ENCODE measurements around the gene NEURL1.

The NEURL1 gene

DNA sequence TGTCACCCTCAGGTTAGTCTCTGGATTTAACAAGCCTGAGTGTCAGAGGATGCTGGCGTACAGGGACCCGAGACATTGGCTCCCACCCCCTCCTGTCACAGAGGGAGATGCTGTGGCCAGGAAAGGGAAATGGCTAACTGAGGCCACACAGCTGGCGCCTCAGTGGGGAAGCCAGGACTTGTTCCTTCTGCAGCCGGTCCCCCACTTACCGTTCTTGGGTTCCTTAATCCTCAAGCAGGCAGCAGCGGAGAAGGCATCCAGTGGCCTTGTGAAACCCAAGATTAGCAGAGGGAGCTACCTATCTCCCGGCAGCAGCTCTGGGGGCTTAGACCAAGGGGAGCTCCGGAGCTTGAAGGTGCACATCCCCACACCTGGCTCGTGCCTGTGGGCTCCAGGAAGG, 65.4 kb downstream of the NEURL1 start:
- H3K4me3 ChIP-seq, result no peak overlapping the region
- TF ChIP-seq, protein P1, sequence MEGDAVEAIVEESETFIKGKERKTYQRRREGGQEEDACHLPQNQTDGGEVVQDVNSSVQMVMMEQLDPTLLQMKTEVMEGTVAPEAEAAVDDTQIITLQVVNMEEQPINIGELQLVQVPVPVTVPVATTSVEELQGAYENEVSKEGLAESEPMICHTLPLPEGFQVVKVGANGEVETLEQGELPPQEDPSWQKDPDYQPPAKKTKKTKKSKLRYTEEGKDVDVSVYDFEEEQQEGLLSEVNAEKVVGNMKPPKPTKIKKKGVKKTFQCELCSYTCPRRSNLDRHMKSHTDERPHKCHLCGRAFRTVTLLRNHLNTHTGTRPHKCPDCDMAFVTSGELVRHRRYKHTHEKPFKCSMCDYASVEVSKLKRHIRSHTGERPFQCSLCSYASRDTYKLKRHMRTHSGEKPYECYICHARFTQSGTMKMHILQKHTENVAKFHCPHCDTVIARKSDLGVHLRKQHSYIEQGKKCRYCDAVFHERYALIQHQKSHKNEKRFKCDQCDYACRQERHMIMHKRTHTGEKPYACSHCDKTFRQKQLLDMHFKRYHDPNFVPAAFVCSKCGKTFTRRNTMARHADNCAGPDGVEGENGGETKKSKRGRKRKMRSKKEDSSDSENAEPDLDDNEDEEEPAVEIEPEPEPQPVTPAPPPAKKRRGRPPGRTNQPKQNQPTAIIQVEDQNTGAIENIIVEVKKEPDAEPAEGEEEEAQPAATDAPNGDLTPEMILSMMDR (IDR thresholded peaks at IDR 0.05), result no peak
- no peak overlapping the region for H3K27ac ChIP-seq
- DNase-seq (ENCODE audit: low spot score), result no peak

DNA sequence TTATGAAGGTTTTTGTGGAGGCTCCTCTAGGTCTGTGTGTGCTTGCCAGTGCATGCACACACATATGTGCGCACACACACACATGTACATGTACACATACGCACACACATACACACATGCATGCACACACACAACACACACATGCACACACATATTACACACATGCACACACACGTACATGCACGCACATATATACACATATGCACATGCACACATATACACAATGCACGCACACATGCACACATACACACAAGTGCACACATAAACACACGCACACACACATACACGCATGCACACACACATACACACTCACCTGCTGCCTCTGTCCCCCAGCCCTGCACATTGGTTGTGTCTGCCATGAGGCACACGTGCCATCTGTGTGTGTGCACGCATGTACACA, 66.3 kb downstream of the NEURL1 start:
- Histone ChIP-seq H3K27ac (no peak overlapping the region), H3K4me3 (no peak overlapping the region)
- no peak for DNase-seq (ENCODE audit: low spot score)
- TF ChIP-seq, protein P1 (IDR thresholded peaks at IDR 0.05), result no peak

DNA sequence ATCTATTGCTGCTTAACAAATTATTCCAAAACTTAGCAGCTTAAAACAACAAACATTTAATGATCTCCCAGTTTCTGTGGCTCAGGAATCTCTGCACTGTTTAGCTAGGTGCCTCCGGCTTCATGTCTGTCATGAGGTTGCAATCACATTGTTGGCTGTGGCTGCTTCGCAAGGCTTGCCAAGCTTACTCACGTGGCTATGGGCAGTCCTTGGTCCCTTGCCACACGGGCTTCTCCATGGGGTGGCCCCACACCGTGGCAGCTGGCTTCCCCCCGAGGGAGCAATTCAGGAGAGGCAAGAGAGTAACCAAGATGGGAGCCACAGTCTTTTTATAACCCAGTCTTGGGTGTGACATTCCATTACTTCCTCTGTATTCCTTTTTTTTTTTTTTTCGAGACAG, 67.4 kb downstream of the NEURL1 start:
- no peak for DNase-seq (ENCODE audit: low spot score)
- TF ChIP-seq, protein P1 (IDR thresholded peaks at IDR 0.05), result no peak
- no peak overlapping the region for H3K4me3 ChIP-seq
- no peak overlapping the region for H3K27ac ChIP-seq

DNA sequence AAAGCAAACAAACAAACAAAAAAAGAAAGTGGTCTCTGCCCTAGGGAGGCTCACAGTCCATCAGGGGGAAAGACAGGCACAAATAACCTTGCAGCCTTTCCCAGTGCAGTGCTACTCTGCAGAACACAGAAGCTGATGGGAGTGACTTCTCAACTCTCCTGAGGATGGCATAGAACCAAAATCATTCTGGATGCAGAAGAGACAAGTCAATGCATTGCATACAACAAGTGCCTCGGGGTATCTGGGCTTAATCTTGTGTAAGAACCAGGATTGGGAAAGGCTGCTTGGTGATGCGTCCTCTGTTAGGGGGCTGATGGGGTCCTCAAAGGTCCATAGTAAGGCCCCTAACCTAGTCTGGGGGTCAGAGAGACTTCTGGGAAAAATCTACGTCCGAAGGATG, 68.9 kb downstream of the NEURL1 start:
- TF ChIP-seq, protein P1 (IDR thresholded peaks at IDR 0.05), result no peak
- no peak overlapping the region for H3K4me3 ChIP-seq
- no peak overlapping the region for H3K27ac ChIP-seq
- no peak for DNase-seq (ENCODE audit: low spot score)

DNA sequence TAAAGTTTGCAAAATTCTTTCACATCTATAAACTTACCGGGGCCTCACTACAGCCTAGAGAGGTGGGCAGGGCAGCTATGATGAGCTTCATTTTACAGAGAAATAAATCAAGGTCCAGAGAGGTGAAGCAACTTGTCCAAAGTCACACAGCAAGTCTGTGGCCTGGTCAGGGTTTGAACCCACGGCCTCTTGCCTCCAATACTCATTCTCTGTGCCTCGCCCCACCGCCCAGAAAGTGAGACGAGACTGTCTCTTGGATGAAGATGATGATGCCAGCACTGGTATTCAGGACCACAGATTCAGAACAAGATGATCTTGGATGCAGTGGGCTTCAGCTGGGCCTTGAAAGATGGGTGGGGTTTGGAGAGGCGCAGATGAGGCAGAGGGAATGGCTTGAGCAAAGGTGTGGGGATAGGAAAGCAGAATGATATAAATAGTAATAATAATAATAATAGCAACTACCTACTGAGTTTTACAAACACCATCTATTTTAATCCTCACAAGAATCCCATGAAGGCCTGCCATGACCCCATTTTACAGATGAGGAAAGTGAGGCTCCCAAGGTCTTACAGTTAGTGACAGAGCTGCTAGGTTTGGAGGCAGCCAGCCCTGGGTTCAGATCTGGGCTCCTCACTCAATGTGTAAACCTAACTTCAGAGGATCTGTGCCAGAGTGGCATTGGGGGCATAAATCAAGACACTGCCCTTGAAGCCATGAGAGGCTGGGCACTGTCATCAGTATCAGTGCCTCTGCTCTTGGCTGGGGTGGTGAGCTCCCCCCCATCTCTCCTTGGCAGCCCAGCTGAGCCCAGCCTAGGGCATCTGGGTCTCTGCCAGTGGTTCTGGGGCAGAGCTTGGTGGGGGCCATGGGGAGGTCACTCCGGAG, 70.0 kb downstream of the NEURL1 start:
- TF ChIP-seq, protein P1 (IDR thresholded peaks at IDR 0.05), result no peak
- H3K4me3 ChIP-seq, result no peak overlapping the region
- no peak for DNase-seq (ENCODE audit: low spot score)
- H3K27ac ChIP-seq, result no peak overlapping the region

DNA sequence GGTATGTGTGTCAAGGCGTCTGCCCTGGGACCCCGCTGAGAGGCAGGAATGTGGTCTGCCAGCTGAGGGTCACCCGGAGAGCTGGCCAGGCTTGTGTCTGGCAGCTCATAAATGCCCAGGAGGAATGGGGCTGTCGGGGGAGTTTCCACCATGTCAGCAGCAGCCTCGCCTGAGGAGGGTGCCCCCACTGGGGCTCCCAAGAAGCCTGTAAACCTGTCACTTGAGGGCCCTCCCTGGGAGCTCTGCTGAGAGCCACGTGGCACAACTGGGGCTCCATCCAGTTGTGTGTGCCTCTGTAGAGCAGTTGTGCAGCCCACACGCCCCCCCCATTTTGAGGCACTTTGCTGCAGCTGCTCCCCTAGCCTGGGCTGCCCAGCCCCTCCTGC, 70.6 kb downstream of the NEURL1 start:
- no peak overlapping the region for H3K27ac ChIP-seq
- TF ChIP-seq, protein P1 (IDR thresholded peaks at IDR 0.05), result no peak
- H3K4me3 ChIP-seq, result no peak overlapping the region
- DNase-seq (ENCODE audit: low spot score), result no peak

Measured in coronary artery (tissue), 2 donors.